Loucy (cell line): ENCODE results near the gene DCAF17.

Experiments used
- H2AFZ ChIP-seq: fragments of 200-600 bp; sonication (generic); 2 replicates; pipeline ENCODE4 v1.6.0; 2016; ENCODE audit warnings: antibody characterized with exemption, mild to moderate bottlenecking, low read length, moderate library complexity
- H3F3A ChIP-seq: fragments of 200-600 bp; 2 replicates; pipeline ENCODE4 v1.6.0; 2016; ENCODE audit warnings: antibody characterized with exemption, low read depth, mild to moderate bottlenecking
- H3K27me3 ChIP-seq: fragments of 200-600 bp; sonication (generic); 2 replicates; pipeline ENCODE4 v1.6.1; 2014; ENCODE audit warnings: low read length, mild to moderate bottlenecking; ENCODE audit not compliant: insufficient read depth, poor library complexity, severe bottlenecking
- H3K36me3 ChIP-seq: fragments of 200-600 bp; sonication (generic); 2 replicates; pipeline ENCODE4 v1.6.1; 2016; ENCODE audit warnings: low read length; ENCODE audit not compliant: insufficient read depth
- H3K4me1 ChIP-seq: fragments of 200-600 bp; sonication (generic); 2 replicates; pipeline ENCODE4 v1.5.1; 2014; ENCODE audit warnings: low read length, mild to moderate bottlenecking; ENCODE audit not compliant: insufficient read depth, poor library complexity, severe bottlenecking
- H3K4me2 ChIP-seq: fragments of 200-600 bp; sonication (generic); 2 replicates; pipeline ENCODE4 v1.6.0; 2014; ENCODE audit warnings: antibody characterized with exemption, low read length, low read depth, mild to moderate bottlenecking; ENCODE audit not compliant: poor library complexity, severe bottlenecking
- H3K4me3 ChIP-seq: fragments of 200-600 bp; sonication (generic); 2 replicates; pipeline ENCODE4 v1.5.1; 2014; ENCODE audit warnings: low read length, mild to moderate bottlenecking, mixed read lengths; ENCODE audit not compliant: poor library complexity, severe bottlenecking
- H3K79me2 ChIP-seq: fragments of 200-600 bp; sonication (generic); 2 replicates; pipeline ENCODE4 v1.6.1; 2014; ENCODE audit warnings: low read length; ENCODE audit not compliant: insufficient read depth
- H3K9ac ChIP-seq: fragments of 200-600 bp; sonication (generic); 2 replicates; pipeline ENCODE4 v1.6.0; 2014; ENCODE audit warnings: mild to moderate bottlenecking, low read depth, low read length, moderate library complexity; ENCODE audit not compliant: poor library complexity, severe bottlenecking
- H3K9me2 ChIP-seq: fragments of 200-600 bp; sonication (generic); replicated peaks from 2 replicates; pipeline ENCODE4 v1.6.1; 2016; ENCODE audit warnings: low read depth, low read length, mixed read lengths
- H3K9me3 ChIP-seq: fragments of 200-600 bp; sonication (generic); 2 replicates; pipeline ENCODE4 v1.6.1; 2014; ENCODE audit warnings: mild to moderate bottlenecking, antibody characterized with exemption, low read length, low read depth; ENCODE audit not compliant: insufficient read depth
- H4K20me1 ChIP-seq: fragments of 200-600 bp; sonication (generic); 2 replicates; pipeline ENCODE4 v1.6.0; 2014; ENCODE audit warnings: antibody characterized with exemption, low read length, mild to moderate bottlenecking; ENCODE audit not compliant: insufficient read depth, poor library complexity, severe bottlenecking
- EZH2phosphoT487 ChIP-seq: fragments of 200-600 bp; IDR thresholded peaks from 2 replicates; pipeline ENCODE4 v1.6.1; 2018; ENCODE audit warnings: antibody characterized with exemption, mild to moderate bottlenecking, moderate library complexity, borderline replicate concordance
- TF ChIP-seq, protein P1 (sequence below): fragments of 200-600 bp; sonication (generic); conservative IDR thresholded peaks from 2 replicates; pipeline ENCODE4 v1.5.1; 2014; ENCODE audit warnings: mild to moderate bottlenecking, antibody characterized with exemption, low read length

The DCAF17 gene

DNA sequence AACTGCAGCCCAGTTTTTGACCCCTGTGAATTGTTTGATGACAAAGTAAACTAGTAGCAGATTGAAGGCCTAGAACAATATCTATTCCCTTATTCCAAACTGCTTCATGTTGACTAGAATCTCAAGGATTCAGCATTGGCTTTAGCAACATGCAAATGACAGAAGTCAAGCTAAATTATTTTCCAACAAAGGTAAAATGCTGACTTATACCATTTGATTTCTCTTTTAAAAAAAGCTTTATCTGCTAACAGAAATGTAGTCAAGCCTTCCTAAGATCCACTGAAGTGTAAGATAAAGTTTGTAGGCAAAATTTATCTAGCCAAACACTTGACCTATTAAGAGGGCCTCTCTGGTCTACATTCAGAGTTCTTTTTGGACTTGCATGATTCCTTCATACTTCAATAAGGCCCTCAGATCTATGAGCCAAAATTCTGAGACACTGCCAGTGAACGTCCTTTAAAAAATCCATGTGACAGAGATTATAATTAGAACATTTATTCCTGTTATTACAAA is 78.7 kb downstream of the DCAF17 start:
- Histone ChIP-seq H3K9me3 (no peaks in the 10 kb centered on the region), H3K4me1 (peaks cover 27% of the 10 kb centered on the region), H4K20me1 (no peaks in the 10 kb centered on the region), H3K27me3 (no peaks in the 10 kb centered on the region), H3F3A (no peaks in the 10 kb centered on the region), H2AFZ (no peak overlapping the region), H3K36me3 (no peaks in the 10 kb centered on the region), H3K4me2 (no peak overlapping the region), H3K79me2 (no peaks in the 10 kb centered on the region), H3K9me2 (no peaks in the 10 kb centered on the region), H3K4me3 (no peak overlapping the region), H3K9ac (no peak overlapping the region)
- TF ChIP-seq, protein P1, sequence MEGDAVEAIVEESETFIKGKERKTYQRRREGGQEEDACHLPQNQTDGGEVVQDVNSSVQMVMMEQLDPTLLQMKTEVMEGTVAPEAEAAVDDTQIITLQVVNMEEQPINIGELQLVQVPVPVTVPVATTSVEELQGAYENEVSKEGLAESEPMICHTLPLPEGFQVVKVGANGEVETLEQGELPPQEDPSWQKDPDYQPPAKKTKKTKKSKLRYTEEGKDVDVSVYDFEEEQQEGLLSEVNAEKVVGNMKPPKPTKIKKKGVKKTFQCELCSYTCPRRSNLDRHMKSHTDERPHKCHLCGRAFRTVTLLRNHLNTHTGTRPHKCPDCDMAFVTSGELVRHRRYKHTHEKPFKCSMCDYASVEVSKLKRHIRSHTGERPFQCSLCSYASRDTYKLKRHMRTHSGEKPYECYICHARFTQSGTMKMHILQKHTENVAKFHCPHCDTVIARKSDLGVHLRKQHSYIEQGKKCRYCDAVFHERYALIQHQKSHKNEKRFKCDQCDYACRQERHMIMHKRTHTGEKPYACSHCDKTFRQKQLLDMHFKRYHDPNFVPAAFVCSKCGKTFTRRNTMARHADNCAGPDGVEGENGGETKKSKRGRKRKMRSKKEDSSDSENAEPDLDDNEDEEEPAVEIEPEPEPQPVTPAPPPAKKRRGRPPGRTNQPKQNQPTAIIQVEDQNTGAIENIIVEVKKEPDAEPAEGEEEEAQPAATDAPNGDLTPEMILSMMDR: no peak
- TF ChIP-seq EZH2phosphoT487: no peak

DNA sequence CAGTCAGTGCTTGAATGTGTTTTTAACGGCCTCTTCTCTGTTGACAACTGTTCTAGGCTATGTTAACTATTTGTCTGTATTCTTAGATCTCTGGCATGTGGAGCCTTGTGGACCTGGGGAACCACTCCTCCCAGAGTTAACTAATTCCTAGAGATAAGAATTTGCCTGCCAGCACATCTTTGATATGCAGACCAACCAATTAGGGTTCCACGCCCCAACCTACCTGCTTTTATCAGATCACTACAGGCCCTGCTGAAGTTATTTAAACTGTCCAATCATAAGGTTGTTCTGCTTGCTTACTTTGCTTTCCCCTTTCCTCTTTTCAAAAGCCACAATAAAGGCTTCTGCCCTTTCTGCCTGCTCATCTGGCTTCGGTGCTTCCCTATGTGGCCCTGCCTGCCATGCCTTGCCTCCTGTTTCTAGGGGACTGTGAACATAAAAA is 79.7 kb downstream of the DCAF17 start:
- H3K79me2 ChIP-seq: no peaks in the 10 kb centered on the region
- TF ChIP-seq, protein P1: no peak
- TF ChIP-seq EZH2phosphoT487: no peak

DNA sequence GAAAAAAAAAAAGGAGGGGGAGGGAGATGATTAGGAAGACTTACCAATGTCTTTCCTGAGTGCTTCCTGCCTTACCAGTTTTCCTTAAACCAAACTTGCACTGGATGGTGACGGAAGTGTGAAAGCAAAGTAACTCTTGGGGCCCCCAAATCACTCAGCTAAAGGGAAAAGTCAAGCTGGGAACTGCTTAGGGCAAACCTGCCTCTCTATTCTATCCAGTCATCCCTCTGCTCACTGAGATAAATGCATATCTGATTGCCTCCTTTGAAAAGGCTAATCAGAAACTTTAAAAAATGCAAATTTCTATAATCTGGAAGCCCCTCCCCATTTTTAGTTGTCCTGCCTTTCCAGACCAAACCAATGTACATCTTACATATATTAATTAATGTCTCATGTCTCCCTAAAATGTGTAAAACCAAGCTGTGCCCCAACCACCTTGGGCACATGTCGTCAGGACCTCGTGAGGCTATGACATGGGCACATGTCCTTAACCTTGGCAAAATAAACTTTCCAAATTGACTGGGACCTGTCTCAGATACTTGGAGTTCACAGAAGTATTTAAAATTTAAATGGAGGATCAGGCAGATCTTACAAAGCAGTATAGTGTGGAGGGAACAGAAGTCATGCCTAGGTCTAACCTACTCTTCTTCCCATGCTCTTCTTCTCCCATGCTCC is 81.0 kb downstream of the DCAF17 start:
- peak overlapping the region; percentile 4; the same call in 1 of the 2 replicates for H2AFZ ChIP-seq
- TF ChIP-seq EZH2phosphoT487: no peak
- TF ChIP-seq, protein P1: no peak

More for the DNA sequence above, 79.7 kb downstream of the DCAF17 start:
- H3K36me3 ChIP-seq: no peaks in the 10 kb centered on the region
- peak overlapping the region; percentile 60 for H3K9ac ChIP-seq
- peak overlapping the region; percentile 43 for H3K4me3 ChIP-seq
- no peaks in the 10 kb centered on the region for H3K9me3 ChIP-seq
- H3F3A ChIP-seq: no peaks in the 10 kb centered on the region
- no peaks in the 10 kb centered on the region for H3K27me3 ChIP-seq
- peak overlapping the region; percentile 69 for H3K4me2 ChIP-seq
- H3K9me2 ChIP-seq: no peaks in the 10 kb centered on the region
- no peaks in the 10 kb centered on the region for H4K20me1 ChIP-seq
- H2AFZ ChIP-seq: peak overlapping the region; percentile 65
- peaks cover 27% of the 10 kb centered on the region for H3K4me1 ChIP-seq

More for the DNA sequence above, 81.0 kb downstream of the DCAF17 start:
- H3K36me3 ChIP-seq: no peaks in the 10 kb centered on the region
- H3K79me2 ChIP-seq: no peaks in the 10 kb centered on the region
- H3K9me3 ChIP-seq: no peaks in the 10 kb centered on the region
- no peaks in the 10 kb centered on the region for H3F3A ChIP-seq
- no peaks in the 10 kb centered on the region for H3K9me2 ChIP-seq
- no peak overlapping the region for H3K4me3 ChIP-seq
- H3K4me2 ChIP-seq: no peak overlapping the region
- H3K27me3 ChIP-seq: no peaks in the 10 kb centered on the region
- H4K20me1 ChIP-seq: no peaks in the 10 kb centered on the region
- H3K9ac ChIP-seq: no peak overlapping the region
- H3K4me1 ChIP-seq: peaks cover 36% of the 10 kb centered on the region
